NCI-H2171 treated with DMSO at 0.1 percent for 48 hours (cell line): ENCODE measurements around the gene RABL2A.
"Not testable (repeated sequence)": the region's sequence is repeated elsewhere in the genome, so short reads cannot be mapped to it uniquely, and the experiment has no call there.

ENCODE experiments used
- DNase-seq: peaks from one replicate; lab custom pipeline; 2025; lab: John Stamatoyannopoulos, UW

RABL2A gene

DNA sequence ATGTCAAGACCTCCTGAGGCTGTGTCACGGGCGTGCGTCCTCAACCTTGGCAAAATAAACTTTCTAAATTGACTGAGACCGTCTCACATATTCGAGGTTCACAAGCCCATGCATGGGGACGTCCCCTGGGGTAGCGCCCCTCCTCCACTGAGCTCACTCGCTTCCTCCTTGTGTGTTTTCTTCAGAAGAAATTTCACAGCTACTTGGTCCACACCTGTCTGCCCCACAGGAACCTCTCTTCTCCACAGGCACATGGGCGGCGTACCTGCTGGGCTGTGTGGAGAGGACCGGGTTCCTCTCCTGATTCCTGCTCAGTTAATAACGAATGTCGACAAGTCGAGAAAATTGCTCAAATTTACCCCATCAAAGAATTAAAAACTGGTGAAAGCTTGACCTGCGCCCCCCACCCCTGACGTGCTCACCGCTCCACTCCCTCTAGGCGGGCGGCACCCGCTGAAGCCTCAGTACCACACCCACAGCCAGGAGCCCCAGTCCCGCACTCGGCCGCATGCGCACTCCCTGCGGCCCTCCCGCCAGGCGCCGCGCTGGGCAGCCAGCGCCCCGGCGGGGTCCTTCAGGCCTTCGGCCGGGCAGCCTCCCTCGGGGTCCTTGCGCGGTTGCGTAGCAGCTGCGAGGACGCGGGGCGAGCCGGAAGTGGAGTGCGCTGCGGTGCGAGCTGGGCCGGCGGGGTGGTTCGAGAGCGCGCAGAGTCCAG, at the start of gene RABL2A:
Gene RABL2A (plus strand): TSS at position 651 of the 715 bp plus-strand sequence. CDS start 1,341 bp downstream, outside the sequence.
- DNase-seq: not testable (repeated sequence)

DNA sequence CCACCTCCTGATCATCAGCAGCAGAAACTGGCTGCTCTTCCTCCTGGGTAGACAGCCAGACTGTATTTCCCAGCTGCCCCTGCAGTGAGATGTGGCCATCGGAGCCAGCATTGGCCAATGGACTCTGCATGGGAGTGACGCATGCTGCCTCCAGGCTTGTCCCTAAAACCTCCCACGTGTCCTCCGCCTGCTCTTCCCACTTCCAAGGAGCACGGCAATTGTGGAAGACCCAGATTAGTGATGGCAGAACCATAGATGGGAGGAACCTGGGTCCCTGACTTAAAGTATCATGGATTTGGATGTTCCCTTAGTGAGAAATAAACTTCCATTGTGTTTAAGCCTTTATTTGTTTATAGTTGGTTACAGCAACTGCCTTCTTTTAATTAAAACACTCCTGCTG, 48.6 kb upstream of the RABL2A start:
- DNase-seq: not testable (repeated sequence)

DNA sequence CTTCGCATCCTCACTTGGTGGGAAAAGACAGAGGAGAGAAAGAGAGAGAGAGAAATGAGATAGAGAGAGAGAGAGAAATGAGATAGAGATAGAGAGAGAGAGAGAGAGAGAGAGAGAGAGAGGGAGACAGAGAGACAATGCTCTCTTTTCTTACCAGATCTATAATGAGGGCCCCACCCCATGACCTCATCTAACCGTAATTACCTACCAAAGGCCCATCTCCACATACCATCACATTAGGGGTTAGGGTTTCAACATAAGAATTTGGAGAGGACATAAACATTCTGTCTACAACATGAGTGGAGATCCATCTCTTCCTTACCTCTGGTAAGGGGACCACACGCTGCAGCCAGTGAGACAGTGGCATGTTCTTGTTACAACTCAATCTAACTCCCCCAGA, 44.6 kb upstream of the RABL2A start:
- not testable (repeated sequence) for DNase-seq

DNA sequence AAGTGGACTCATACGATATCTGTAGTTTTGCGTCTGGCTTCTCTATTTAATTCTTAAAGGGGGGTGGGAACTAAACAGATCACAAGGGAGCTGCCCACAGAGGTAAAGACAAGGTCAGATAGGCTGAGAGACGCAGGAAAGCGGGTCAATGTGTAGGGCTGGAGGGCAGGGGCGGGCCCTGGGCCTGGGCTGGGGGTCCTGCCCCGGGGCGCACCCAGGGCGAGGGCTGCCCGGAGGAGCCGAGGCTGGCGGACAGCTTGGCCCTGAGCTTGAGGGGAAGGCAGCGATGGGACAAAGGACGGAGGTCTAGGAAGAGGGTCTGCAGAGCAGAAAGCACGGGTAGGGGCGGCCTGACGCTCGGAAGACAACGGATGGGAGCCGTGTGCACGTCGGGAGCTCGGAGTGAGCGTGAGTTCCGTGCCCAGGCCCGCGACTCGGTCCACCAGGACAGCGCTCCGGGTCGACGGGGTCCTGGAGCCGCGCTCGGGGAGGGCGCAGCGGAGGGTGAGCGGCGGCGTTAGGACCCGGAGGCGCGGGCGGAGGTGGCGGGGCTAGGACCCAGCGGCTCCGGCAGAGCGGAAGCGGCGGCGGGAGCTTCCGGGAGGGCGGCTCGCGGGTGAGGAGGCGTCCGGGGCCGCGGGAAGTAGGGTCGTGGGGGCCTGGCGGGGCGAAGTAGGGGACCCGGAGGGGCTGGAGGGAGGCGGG, 43.4 kb upstream of the RABL2A start:
- not testable (repeated sequence) for DNase-seq

DNA sequence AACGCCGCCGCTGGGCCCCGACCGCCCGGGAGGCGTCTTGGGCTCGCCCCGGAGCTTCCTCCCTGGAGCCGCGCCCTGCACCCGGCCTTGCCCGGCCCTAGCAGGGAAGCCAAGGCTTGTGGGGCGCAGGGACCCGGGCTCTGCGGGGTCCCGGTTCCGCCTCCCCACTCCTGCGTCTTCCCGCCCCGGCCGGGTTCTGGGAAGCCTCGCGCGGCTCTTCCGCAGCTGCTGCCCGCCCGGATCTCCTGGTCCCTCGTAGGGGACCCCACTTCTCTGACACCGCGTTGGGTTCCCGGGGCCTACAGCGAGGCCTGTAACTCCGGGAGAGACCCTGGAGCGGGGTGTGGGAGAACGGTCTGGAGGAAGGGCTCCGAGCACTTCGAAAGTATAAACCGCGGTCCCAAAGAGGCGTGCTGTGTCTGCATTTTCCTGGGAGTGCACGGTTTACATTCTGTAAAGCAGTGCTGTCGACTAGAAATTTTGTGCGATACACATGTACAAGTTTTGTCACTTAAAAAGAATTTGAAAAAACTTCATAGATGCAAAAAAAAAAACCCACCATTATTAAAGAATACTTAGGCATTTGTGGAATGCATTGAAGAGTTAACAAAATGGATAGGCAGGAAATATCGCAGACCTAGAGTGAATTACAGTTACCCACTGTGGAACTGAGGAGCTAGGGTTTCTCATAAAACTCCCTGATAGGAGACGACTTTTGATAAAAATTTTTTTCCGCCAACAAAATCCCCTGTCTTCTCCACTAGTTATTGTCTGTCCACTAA, 42.6 kb upstream of the RABL2A start:
- not testable (repeated sequence) for DNase-seq

DNA sequence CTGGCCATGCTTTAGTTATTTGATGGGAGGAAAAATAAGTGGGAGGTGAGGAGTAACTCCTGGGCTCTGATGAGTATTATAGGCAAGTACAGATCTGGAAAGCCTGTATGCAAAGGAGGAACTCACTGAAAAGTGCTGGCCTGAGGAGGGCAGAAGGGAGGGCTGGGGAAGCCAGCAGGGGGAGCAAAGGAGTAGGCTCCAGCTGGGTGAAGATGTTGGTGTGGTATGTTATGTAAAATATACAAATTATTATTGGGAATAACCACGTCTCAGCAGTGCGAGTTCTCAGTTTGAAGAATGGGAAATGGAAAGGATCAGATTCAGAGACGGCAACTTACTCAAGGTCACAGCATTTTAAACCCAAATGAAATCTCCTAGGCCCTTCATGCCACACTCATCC, 39.9 kb upstream of the RABL2A start:
- not testable (repeated sequence) for DNase-seq

DNA sequence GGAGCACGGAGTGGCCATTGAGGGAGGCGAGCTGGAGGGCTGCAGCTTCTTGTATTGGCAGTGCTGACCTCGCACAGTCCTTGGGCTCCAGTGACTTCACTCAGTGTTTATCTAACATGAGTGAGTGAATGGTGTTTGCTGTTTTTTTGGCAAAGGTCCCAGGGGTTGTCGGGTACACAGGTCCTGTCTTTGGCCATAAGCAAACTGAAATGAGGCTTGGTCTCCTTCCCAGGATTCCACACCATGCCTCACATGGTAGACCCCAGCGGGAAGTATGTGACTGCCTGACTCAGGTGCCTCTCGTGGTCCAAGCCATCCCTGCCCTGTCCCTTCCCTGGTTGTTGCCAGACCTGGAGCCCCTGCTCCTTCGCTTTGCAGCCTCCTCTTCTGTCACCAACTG, 37.5 kb upstream of the RABL2A start:
- not testable (repeated sequence) for DNase-seq

DNA sequence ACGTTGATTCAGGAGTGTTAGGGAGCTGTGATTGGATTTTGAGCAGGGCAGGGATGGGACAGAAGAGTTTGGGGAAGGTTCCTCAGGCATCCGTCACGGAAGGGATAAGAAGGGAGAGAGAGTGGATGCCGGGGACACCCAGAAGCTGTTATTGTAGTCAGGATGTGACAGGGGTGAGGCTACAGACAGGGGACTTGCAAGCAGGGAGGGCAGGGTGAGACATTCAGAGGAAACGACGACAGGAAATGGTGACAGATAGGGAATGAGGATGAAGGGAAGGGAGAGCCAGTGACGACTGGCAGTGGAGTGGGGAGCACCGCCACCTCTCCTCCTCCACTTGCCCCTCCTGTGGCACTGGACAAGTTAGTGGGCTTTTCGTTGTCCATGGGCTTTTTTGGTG, 35.1 kb upstream of the RABL2A start:
- not testable (repeated sequence) for DNase-seq

DNA sequence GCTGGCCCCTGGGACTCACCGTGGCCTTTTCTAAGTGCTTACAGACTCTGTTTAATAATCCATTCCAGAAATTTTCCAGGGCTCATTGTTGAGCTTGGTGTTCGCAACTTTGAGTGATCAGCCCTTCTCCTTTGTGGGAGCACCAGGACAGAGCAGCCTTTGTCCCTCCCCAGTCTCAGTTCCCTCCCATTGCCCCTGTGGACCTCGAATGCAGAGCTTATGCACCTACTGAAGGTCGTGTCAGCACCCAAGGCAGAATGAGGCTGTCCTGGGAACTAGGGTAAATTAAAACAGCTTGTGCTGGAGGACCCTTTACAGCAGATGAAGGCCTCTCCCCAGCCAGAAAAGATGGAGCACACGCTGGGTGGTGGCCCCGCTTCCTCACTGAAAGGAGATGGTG, 33.8 kb upstream of the RABL2A start:
- not testable (repeated sequence) for DNase-seq

DNA sequence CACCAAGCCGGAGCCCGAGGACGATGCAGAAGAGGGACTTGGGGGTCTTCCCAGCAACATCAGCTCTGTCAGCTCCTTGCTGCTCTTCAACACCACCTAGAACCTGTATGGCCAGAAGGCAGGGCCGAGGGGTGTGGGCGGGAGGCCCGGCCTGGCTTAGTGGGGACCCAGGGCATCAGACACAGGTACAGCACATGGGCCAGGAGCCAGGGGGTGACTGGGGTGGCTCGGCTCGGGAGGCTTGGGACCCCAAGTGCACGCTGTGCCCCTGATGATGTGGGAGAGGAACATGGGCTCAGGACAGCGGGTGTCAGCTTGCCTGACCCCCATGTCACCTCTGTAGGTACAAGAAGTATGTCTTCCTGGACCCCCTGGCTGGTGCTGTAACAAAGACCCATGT, 31.3 kb upstream of the RABL2A start:
- not testable (repeated sequence) for DNase-seq

DNA sequence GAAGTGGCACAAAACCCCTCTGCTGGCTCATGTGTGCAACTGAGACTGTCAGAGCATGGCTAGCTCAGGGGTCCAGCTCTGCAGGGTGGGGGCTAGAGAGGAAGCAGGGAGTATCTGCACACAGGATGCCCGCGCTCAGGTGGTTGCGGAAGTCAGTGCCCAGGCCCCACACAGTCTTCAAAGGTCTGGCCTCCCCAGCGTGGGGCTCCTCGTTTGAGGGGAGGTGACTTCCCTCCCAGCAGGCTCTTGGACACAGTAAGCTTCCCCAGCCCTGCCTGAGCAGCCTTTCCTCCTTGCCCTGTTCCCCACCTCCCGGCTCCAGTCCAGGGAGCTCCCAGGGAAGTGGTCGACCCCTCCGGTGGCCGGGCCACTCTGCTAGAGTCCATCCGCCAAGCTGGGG, 29.9 kb upstream of the RABL2A start:
- DNase-seq: not testable (repeated sequence)

DNA sequence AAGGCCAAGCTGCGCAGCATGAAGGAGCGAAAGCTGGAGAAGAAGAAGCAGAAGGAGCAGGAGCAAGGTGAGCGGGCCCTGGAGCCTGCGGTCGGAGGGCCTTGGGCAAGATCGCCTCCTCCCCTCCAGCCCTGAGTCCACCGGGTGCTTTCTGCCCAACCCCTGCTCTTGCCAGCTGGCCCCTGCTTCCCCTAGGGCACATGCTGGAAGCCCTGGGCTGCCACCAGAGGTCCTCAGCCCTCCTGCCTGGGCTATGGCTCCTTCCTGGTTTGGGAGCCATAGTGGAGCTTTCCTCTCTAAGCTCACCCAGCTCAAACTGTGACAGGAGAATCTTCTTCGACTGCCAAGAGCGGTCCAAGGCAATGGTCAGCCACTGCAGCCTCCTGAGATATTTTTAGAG, 29.5 kb upstream of the RABL2A start:
- DNase-seq: not testable (repeated sequence)

DNA sequence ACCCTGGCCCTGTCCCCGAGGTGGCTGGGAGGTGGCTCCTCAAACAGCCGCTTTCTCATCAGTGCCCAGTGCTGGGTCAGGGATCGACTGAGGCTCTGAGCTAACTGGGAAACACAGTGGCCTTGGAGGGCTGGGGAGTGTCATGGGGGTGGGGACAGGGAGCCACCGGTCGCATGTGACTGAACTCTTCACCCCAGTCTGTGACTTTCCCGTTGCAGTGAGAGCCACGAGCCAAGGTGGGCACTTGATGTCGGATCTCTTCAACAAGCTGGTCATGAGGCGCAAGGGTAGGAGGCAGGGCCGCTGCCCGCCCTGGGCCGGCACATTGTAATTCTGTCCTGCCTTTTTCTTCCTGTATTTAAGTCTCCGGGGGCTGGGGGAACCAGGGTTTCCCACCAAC, 28.9 kb upstream of the RABL2A start:
- not testable (repeated sequence) for DNase-seq

DNA sequence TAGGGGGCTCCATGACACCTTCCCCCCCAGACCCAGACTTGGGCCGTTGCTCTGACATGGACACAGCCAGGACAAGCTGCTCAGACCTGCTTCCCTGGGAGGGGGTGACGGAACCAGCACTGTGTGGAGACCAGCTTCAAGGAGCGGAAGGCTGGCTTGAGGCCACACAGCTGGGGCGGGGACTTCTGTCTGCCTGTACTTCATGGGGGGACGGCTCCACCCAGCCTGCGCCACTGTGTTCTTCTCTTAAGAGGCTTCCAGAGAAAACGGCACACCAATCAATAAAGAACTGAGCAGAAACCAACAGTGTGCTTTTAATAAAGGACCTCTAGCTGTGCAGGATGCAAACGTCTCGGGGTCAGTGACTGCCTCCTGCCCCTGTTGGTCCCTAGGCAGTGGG, 28.3 kb upstream of the RABL2A start:
- not testable (repeated sequence) for DNase-seq

DNA sequence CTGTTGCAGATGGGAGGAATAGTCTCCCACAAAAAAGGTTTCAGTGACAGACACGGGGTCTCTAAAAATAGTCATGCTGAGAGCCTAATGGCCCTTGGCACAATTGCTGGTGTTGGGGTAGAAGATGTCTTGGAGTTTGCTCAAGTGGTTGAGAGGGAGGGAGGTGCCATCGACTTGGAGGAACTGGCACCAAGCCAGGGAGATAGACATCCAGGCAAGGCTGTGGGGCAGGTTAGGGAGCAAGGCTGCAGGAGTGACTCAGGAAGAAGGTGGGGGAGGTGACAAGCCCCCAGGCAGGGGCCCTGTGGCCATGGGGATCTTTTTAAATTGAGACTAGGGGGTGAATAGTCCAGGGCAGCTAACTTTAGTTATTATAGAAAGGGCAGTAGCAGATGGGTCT, 27.9 kb upstream of the RABL2A start:
- not testable (repeated sequence) for DNase-seq

DNA sequence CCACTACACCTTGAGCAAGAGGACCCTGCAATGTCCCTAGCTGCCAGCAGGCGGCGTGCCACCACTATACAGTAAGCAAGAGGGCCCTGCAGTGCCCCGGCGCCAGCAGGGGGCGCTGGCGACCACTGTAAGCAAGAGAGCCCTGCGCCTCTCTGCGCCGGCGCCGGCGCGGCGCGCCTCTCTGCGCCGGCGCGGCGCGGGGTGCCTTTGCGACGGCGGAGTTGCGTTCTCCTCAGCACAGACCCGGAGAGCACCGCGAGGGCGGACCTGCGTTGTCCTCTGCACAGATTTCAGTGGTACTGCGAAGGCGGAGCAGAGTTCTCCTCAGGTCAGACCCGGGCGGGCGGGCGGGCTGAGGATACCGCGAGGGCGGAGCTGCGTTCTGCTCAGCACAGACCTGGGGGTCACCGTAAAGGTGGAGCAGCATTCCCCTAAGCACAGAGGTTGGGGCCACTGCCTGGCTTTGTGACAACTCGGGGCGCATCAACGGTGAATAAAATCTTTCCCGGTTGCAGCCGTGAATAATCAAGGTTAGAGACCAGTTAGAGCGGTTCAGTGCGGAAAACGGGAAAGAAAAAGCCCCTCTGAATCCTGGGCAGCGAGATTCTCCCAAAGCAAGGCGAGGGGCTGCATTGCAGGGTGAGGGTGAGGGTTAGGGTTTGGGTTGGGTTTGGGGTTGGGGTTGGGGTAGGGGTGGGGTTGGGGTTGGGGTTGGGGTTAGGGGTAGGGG, 24.9 kb upstream of the RABL2A start:
- DNase-seq: not testable (repeated sequence)

DNA sequence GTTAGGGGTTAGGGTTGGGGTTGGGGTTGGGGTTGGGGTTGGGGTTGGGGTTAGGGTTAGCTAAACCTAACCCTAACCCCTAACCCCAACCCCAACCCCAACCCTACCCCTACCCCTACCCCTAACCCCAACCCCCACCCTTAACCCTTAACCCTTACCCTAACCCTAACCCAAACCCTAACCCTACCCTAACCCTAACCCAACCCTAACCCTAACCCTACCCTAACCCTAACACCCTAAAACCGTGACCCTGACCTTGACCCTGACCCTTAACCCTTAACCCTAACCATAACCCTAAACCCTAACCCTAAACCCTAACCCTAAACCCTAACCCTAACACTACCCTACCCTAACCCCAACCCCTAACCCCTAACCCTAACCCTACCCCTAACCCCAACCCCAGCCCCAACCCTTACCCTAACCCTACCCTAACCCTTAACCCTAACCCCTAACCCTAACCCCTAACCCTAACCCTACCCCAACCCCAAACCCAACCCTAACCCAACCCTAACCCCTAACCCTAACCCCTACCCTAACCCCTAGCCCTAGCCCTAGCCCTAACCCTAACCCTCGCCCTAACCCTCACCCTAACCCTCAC, 24.1 kb upstream of the RABL2A start:
- DNase-seq: no peak

DNA sequence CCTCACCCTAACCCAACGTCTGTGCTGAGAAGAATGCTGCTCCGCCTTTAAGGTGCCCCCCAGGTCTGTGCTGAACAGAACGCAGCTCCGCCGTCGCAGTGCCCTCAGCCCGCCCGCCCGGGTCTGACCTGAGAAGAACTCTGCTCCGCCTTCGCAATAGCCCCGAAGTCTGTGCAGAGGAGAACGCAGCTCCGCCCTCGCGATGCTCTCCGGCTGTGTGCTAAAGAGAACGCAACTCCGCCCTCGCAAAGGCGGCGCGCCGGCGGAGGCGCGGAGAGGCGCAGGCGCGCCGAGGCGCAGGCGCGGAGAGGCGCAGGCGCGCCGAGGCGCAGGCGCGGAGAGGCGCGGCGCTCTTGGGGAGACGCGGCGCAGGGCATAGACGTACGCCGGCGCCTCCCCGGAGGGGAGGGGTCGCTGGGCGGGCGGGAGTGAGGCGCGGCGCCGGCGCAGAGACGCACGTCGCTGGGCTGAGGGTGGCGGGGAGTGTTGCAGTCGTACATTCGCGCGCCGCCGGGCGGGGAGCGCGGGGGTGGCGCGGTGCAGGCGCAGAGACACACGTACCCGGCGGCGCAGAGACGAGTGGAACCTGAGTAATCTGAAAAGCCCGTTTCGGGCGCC, 23.5 kb upstream of the RABL2A start:
- not testable (repeated sequence) for DNase-seq

DNA sequence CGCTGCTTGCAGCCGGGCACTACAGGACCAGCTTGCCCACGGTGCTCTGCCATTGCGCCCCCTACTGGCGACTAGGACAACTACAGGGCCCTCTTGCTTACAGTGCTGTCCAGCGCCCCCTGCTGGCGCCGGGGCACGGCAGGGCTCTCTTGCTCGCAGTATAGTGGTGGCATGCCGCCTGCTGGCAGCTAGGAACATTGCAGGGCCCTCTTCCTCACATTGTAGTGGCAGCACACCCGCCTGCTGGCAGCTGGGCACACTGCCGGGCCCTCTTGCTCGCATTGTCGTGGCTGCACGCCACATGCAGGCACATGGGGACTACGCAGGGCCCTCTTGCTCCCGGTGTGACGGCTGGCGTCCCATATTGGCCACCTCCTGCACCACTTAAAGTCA, 23.0 kb upstream of the RABL2A start:
- DNase-seq: not testable (repeated sequence)

DNA sequence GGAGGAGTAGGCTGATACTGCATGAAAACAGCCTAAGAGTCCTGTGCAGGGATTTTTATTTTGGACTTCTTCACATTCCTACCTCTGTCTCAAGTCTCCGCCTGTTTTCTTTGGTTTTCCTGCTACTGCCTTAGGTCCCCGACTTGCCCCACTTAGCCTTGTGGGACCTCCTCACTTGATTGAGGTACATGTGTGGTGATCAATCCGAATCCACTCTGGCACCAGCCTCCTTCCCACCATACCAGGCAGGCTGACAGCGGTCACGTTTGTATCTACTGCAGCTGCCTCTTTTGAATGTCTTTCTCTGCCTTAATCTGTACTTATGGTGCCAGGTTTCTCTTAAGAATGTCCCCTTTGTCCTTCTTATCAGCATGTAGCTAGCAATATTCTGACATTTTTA, 22.4 kb upstream of the RABL2A start:
- DNase-seq: not testable (repeated sequence)

DNA sequence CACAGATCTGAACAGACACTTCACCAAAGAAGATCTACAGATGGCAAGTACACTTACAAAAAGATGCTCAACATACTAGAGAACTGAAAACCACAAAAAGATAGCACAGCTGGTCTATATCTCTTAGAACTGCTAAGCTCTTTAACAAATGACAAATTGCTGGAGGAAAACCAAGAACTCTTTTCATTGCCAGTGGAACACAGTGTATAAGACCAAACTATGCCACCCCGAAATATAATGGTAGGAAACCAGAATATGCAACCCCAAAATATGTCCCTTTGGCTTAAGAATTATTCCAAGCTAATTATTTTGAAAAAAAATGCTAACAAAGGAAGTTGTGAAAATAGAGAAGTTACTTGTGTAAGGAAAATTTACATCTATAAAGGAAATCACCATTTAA, 21.0 kb upstream of the RABL2A start:
- not testable (repeated sequence) for DNase-seq
